ENCODE data around the gene BCLAF1. TPM values are rescaled to one million over a fixed set of nuclear protein-coding genes. Genes with fewer than 3 reads are reported as not detected.

The BCLAF1 gene
- polyA plus RNA-seq, 1 donor, result 111 TPM

Other genes with a start within 250 kb of the BCLAF1 start
- gene MTFR2, start 39.5 kb downstream of the BCLAF1 start, polyA plus RNA-seq (ENCODE audit: insufficient read length), result 2.2 TPM

All from hindlimb muscle (tissue), 1 donor.